Memory B cell (primary cell): ENCODE data around the gene SMURF2.

Experiments used
- ATAC-seq: fragments of 150-1000 bp; cut with Tn5 transposase; 2 replicates; pipeline ENCODE4 v1.10.0; 2021; ENCODE audit warnings: low read depth, mild to moderate bottlenecking, moderate library complexity
- DNase-seq, 2 donors: peaks; one replicate each; pipeline ENCODE4 v3.0.0; 2022; ENCODE audit warnings: low spot score in 2 of 2
- H3K27ac Mint-ChIP-seq: one replicate; pipeline ENCODE4 v1.8.0; 2022; ENCODE audit warnings: mild to moderate bottlenecking, moderate library complexity, mixed read lengths
- H3K27me3 Mint-ChIP-seq: one replicate; pipeline ENCODE4 v1.8.0; 2022; ENCODE audit warnings: mixed read lengths
- H3K36me3 Mint-ChIP-seq: one replicate; pipeline ENCODE4 v1.8.0; 2022; ENCODE audit warnings: mild to moderate bottlenecking, mixed read lengths
- H3K4me1 Mint-ChIP-seq: one replicate; pipeline ENCODE4 v1.8.0; 2022; ENCODE audit warnings: mixed read lengths
- H3K4me3 Mint-ChIP-seq: one replicate; pipeline ENCODE4 v1.8.0; 2022; ENCODE audit warnings: mild to moderate bottlenecking, moderate library complexity, mixed read lengths
- H3K9me3 Mint-ChIP-seq: one replicate; pipeline ENCODE4 v1.8.0; 2022; ENCODE audit warnings: mixed read lengths

SMURF2 gene

DNA sequence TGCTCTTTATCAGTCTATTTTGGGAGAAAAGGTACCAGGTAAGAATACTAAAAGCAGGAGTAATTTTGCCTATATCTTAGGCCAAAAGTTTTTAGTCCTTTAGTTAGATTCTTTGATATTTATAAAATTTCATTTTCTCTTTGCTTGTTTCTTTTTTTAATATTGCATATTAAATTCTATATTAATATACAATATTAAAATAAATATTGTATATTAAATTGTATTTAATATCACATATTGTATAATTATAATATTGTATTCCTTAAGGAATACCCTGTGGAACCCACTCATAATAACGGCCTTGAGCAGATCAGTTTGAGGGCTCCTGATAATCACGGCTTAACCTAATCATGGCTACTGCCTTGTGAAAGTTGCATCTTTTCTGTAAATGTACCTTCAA, 153.4 kb downstream of the SMURF2 start:
- no peak overlapping the region for H3K4me3 Mint-ChIP-seq
- peaks cover 37% of the 10 kb centered on the region for H3K36me3 Mint-ChIP-seq
- ATAC-seq (no peak), DNase-seq (no peak)
- H3K27me3 Mint-ChIP-seq, result no peaks in the 10 kb centered on the region
- H3K4me1 Mint-ChIP-seq, result peaks cover 21% of the 10 kb centered on the region
- no peaks in the 10 kb centered on the region for H3K9me3 Mint-ChIP-seq
- no peak overlapping the region for H3K27ac Mint-ChIP-seq

GRCh38 chr17:64507413-64507782, 154.7 kb downstream of the SMURF2 start:
- no peaks in the 10 kb centered on the region for H3K27me3 Mint-ChIP-seq
- ATAC-seq (peak; percentile 30), DNase-seq (peak in 1 of 2 donors; percentile 58)
- H3K9me3 Mint-ChIP-seq, result no peaks in the 10 kb centered on the region
- H3K4me3 Mint-ChIP-seq, result peak overlapping the region; percentile 100
- peaks cover 40% of the 10 kb centered on the region for H3K36me3 Mint-ChIP-seq
- H3K4me1 Mint-ChIP-seq, result peaks cover 28% of the 10 kb centered on the region
- H3K27ac Mint-ChIP-seq, result peak overlapping the region; percentile 100

DNA sequence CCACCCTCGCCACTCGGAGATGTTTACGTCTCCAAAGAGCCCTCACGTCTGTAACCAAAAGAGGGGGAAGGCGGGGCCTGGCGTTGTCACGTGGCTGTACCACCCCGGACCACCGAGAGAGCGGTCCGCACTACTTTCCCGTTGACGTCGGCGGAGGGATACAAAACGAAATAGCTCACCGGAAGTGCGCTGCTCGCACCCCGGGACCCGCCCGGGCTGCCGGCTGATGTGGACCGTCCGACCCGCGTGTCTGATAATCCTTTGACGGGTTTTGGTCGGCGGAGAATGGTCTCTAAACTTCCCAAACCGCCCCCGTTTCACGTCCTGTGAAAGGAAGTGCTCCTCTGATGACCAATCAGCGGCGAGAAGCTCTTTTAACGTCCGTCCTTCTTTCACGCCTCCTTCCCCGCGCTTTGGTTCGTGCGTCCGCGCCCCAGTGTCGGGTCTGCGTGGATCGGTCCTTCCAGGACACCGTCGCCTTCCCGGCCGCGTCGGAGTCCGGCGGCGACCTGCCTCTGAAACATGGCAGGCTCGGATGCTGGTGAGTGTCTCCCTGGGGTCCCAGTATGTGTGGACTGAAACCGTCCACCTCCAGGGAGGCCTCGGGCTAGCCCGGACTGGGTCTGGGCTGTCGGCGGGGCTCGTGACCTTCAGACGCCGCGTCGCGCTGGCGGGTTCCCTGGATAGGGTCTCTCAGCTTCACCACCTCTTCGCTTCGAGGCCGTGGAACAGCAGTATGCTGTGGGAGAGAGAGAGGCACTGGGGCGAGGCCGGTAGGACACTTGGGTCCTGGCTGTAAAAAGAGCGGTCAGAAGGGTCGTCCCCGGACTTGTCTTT, 155.3 kb downstream of the SMURF2 start, which contains the start of gene CEP95:
Gene CEP95 (plus strand): TSS at position 402 of the 837 bp plus-strand sequence. CDS start 121 bp downstream, at position 523.
- Mint-ChIP-seq H3K4me3 (peak within 1 kb of the TSS; percentile 100), H3K27ac (peak within 1 kb of the TSS; percentile 100), H3K36me3 (peaks cover 45% of the 10 kb centered on the region), H3K9me3 (no peaks in the 10 kb centered on the region), H3K27me3 (no peaks in the 10 kb centered on the region), H3K4me1 (peaks cover 34% of the 10 kb centered on the region)
- ATAC-seq, result peak; percentile 63
- DNase-seq, result peak; percentile 95 to 96

GRCh38 chr17:64506201-64506575, 155.9 kb downstream of the SMURF2 start, which contains the start of gene DDX5:
DDX5 (minus strand) TSS chr17:64506289; CDS start chr17:64506119, 170 bp downstream.
- H3K4me1 Mint-ChIP-seq, result peaks cover 37% of the 10 kb centered on the region
- no peaks in the 10 kb centered on the region for H3K27me3 Mint-ChIP-seq
- peak within 1 kb of the TSS; percentile 100 for H3K27ac Mint-ChIP-seq
- H3K4me3 Mint-ChIP-seq, result peak within 1 kb of the TSS; percentile 100
- H3K9me3 Mint-ChIP-seq, result no peaks in the 10 kb centered on the region
- H3K36me3 Mint-ChIP-seq, result peaks cover 47% of the 10 kb centered on the region
- peak; percentile 58 for ATAC-seq
- DNase-seq, result peak; percentile 96 to 97

DNA sequence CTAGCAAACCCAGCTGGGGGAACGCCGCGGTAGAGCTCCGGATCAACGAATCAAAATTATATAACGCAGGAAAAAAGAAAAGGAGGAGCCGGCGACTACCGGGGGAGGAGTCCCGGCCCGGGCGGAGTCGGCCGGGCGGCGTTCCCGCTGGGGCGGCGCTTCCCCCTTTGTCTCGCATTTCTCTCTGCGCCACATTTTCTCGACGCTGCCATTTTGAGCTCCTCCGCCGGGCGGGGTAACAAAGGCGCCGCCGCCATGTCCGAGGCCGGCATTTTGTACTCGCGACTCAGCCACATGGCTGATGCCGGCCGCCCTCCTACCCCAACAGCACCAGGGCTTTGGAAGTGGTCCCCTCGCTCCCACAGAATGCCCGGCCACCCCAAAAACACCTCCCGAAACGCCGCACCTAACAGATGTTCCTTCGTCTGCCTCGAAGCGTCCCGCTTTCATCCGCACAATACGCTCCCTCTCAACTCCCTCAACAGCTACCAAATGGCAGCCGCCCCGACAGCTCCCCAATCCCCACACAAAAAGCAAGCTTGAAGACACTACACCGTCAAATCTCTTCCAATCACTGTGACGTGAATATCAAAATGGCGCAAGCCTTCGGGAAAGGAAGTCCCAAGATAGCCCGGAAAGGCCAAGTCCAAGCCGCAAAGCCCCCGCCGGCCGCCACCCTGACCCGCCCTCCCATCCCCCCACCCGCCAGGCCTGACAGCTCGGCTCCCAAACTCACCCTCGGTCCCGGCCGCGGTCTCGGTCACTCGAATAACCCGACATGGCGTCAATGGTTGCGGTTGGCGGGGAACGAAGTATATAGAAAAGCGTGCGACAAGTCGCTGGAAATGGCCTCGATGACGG, 156.5 kb downstream of the SMURF2 start:
- ATAC-seq, result peak; percentile 38
- H3K9me3 Mint-ChIP-seq, result no peaks in the 10 kb centered on the region
- peak overlapping the region; percentile 100 for H3K27ac Mint-ChIP-seq
- H3K27me3 Mint-ChIP-seq, result no peaks in the 10 kb centered on the region
- peak; percentile 78 to 91 for DNase-seq
- H3K36me3 Mint-ChIP-seq, result peaks cover 49% of the 10 kb centered on the region
- H3K4me3 Mint-ChIP-seq, result peak overlapping the region; percentile 100
- peaks cover 41% of the 10 kb centered on the region for H3K4me1 Mint-ChIP-seq

DNA sequence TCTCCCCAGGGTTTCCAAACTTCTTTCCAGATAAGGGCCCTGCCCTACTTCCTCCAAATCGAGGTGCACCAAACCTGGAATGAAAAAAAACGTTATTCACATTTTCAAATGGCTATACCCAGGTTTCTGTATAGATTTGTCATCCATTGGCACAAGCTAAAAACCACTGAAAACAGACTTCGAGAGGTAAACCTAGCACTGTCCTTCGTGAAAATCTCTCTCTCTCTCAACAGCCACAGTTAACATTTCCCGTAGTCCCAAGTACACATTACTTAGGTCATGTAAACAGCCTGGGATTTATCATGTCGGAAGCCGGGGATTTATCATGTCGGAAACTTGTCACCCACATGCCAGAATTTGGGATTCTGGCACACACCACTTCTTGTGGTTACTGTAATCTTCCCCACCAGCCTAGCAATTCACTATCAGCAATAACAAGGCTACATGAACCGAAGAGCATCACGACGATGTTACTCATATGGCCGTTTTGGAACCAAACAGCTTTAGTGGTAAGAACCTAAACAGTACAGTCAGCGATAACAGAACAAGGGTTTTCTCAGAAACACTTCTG, 157.3 kb downstream of the SMURF2 start:
- no peak for ATAC-seq
- peak overlapping the region; percentile 100 for H3K4me3 Mint-ChIP-seq
- DNase-seq, result peak in 1 of 2 donors; percentile 11
- H3K4me1 Mint-ChIP-seq, result peaks cover 45% of the 10 kb centered on the region
- H3K36me3 Mint-ChIP-seq, result peaks cover 51% of the 10 kb centered on the region
- H3K27ac Mint-ChIP-seq, result peak overlapping the region; percentile 100
- H3K27me3 Mint-ChIP-seq, result no peaks in the 10 kb centered on the region
- no peaks in the 10 kb centered on the region for H3K9me3 Mint-ChIP-seq

DNA sequence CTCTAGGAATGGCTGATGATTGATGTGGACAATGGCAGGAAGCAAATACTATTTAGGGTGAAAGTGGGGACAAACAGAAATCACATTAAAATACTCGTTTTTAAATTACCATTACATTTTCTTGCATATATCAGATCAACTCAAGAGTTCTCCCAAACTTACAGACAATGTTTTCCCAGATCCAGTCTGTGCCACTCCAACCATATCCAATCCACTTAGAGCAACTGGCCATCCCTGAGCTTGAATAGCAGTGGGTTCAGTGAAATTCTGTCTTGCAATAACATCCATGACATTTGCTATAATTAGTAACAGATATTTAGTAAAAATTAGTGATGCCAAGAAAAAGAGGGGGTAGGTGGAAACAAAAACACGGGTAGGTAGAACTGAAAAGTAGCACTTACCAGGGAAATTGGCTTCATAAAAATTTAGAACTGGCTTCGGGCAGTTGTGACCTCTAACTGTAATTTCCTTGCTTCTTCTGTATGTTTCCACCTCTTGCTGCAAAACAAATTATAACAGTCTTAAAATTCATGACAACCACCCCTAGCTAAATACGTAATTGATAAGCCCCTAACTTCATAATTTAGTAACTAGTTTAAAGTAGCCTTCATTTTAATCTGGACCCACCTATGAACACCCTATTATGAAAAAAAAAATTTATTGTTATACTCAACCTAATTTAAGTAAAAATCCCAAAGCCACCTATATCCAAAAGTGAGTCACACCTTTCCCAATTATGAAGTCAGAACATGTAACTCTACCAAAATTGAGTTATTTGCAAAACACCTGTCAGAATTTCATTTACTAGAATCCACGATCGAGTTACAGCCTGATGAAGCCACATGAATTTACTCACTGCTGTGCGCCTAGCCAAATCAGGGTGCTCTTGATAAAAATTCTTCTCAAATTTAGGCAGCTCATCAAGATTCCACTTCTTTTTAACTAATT, 158.0 kb downstream of the SMURF2 start:
- Mint-ChIP-seq H3K36me3 (peaks cover 50% of the 10 kb centered on the region), H3K4me3 (peak overlapping the region; percentile 100), H3K27ac (peak overlapping the region; percentile 100), H3K9me3 (no peaks in the 10 kb centered on the region), H3K4me1 (peaks cover 43% of the 10 kb centered on the region), H3K27me3 (no peaks in the 10 kb centered on the region)
- ATAC-seq (no peak), DNase-seq (no peak)

DNA sequence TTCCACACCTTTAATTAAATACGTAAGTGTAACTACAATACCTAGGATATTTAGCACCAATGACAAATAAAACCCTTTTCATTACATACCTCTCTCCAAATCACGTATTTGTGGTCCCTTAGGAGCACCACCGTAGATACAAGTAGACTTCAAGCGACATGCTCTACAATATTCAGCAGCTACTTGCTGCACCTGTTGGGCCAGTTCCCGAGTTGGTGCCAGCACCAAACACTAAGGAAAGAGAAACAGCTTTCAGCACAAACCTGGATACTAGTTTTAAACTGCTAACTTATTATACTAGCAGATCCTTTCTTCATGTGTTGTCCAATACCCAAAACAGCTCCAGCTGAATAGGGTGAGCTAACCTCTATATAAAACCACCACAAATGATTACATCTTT, 158.8 kb downstream of the SMURF2 start:
- ATAC-seq (no peak), DNase-seq (no peak)
- Mint-ChIP-seq H3K4me1 (peaks cover 40% of the 10 kb centered on the region), H3K27ac (peak overlapping the region; percentile 88), H3K9me3 (no peaks in the 10 kb centered on the region), H3K27me3 (no peaks in the 10 kb centered on the region), H3K4me3 (no peak overlapping the region), H3K36me3 (peaks cover 48% of the 10 kb centered on the region)

GRCh38 chr17:64502809-64503208, 159.3 kb downstream of the SMURF2 start:
- no peak overlapping the region for H3K4me3 Mint-ChIP-seq
- H3K9me3 Mint-ChIP-seq, result no peaks in the 10 kb centered on the region
- peaks cover 40% of the 10 kb centered on the region for H3K4me1 Mint-ChIP-seq
- H3K27ac Mint-ChIP-seq, result peak overlapping the region; percentile 88
- no peaks in the 10 kb centered on the region for H3K27me3 Mint-ChIP-seq
- ATAC-seq (no peak), DNase-seq (no peak)
- H3K36me3 Mint-ChIP-seq, result peaks cover 48% of the 10 kb centered on the region

GRCh38 chr17:64502021-64502420, 160.1 kb downstream of the SMURF2 start:
- Mint-ChIP-seq H3K27ac (peak overlapping the region; percentile 88), H3K4me3 (no peak overlapping the region), H3K27me3 (no peaks in the 10 kb centered on the region), H3K9me3 (no peaks in the 10 kb centered on the region), H3K36me3 (peaks cover 48% of the 10 kb centered on the region), H3K4me1 (peaks cover 39% of the 10 kb centered on the region)
- DNase-seq, result no peak
- ATAC-seq, result no peak

DNA sequence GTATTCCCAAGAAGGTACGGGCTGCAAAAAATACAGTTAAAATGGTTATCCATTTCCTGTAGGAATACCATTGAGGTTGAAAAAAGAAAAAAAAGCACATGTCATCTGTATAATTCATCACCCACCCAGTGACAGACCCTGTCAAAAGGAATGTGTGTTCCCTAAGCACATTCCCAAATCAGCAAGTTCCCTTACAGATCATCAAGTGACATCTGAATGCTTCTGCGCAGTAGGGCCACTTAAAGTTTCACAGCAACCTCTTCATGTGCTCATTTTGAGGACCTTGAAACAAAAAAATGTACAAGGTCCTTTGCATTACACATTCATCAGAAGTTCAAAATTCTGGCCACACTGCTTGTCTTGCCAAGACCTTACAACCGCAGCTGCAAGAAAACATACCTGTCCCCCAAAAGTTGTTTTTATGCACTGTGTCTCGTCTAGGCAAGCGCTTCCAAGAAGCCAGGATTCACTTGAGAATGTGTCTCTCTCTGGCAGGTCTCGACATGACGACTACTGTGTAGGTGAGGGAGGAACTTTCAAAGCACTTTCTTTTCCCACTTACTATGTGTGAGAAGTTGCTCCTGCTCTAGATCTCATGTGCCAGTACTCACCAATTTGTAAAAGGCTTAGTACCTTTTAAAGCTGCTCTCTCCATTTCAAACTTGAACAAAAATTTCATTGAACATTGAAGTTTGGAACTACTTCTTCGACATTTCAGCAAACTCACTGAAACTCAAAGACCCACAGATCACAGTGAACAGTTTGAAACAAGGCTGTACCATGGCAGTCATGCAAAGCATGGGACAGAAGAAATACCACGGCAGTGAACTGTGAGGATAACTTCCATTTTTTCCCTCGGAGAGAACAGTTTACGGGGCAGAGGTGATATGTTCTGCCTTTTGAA, 161.0 kb downstream of the SMURF2 start:
- Mint-ChIP-seq H3K36me3 (peaks cover 48% of the 10 kb centered on the region), H3K27me3 (no peaks in the 10 kb centered on the region), H3K4me1 (peaks cover 41% of the 10 kb centered on the region), H3K27ac (peak overlapping the region; percentile 88), H3K9me3 (no peaks in the 10 kb centered on the region), H3K4me3 (no peak overlapping the region)
- ATAC-seq, result no peak
- DNase-seq, result peak in 1 of 2 donors; percentile 16

- H3K4me3 Mint-ChIP-seq, result no peak overlapping the region
- no peak for DNase-seq
- H3K36me3 Mint-ChIP-seq, result peaks cover 43% of the 10 kb centered on the region
- H3K9me3 Mint-ChIP-seq, result no peaks in the 10 kb centered on the region
- no peaks in the 10 kb centered on the region for H3K27me3 Mint-ChIP-seq
- H3K4me1 Mint-ChIP-seq, result peaks cover 43% of the 10 kb centered on the region
- no peak for ATAC-seq
- H3K27ac Mint-ChIP-seq, result peak overlapping the region; percentile 88
Measured at GRCh38 chr17:64500487-64500859, 161.6 kb downstream of the SMURF2 start.
